ENCODE data around the gene CASS4.

CASS4 gene

GRCh38 chr20:56461576-56461975 is 49.5 kb downstream of the CASS4 start:
- no peak for DNase-seq (ENCODE audit: extremely low read depth, low read depth)
- H3K4me3 ChIP-seq (replicated peaks; ENCODE audit: low read depth, low read length) = no peak overlapping the region
- TF ChIP-seq CTCF (IDR thresholded peaks at IDR 0.05; ENCODE audit: low read depth, low read length, missing control alignments) = no peak

- TF ChIP-seq CTCF (IDR thresholded peaks at IDR 0.05; ENCODE audit: low read depth, low read length, missing control alignments) = no peak
- no peak overlapping the region for H3K4me3 ChIP-seq (replicated peaks; ENCODE audit: low read depth, low read length)
- no peak for DNase-seq (ENCODE audit: extremely low read depth, low read depth)
Observed at GRCh38 chr20:56463428-56463827, 51.4 kb downstream of the CASS4 start.

GRCh38 chr20:56465997-56466396 is 53.9 kb downstream of the CASS4 start:
- no peak overlapping the region for H3K4me3 ChIP-seq (replicated peaks; ENCODE audit: low read depth, low read length)
- TF ChIP-seq CTCF (IDR thresholded peaks at IDR 0.05; ENCODE audit: low read depth, low read length, missing control alignments) = no peak
- DNase-seq (ENCODE audit: extremely low read depth, low read depth) = no peak

GRCh38 chr20:56467968-56468315 is 55.9 kb downstream of the CASS4 start:
- TF ChIP-seq CTCF (IDR thresholded peaks at IDR 0.05; ENCODE audit: low read depth, low read length, missing control alignments) = no peak

GRCh38 chr20:56468316-56469076 is 56.4 kb downstream of the CASS4 start, which contains the start of gene RTF2:
RTF2 (plus strand) TSS chr20:56468627; CDS start chr20:56468698, 71 bp downstream.
- peak; percentile 81 for DNase-seq (ENCODE audit: extremely low read depth, low read depth)
- TF ChIP-seq CTCF (IDR thresholded peaks at IDR 0.05; ENCODE audit: low read depth, low read length, missing control alignments) = no peak

More at GRCh38 chr20:56467968-56468315, 55.9 kb downstream of the CASS4 start:
- peak overlapping the region; percentile 67 for H3K4me3 ChIP-seq (replicated peaks; ENCODE audit: low read depth, low read length)
- no peak for DNase-seq (ENCODE audit: extremely low read depth, low read depth)

GRCh38 chr20:56469077-56469449 is 57.0 kb downstream of the CASS4 start:
- no peak for TF ChIP-seq CTCF (IDR thresholded peaks at IDR 0.05; ENCODE audit: low read depth, low read length, missing control alignments)
- H3K4me3 ChIP-seq (replicated peaks; ENCODE audit: low read depth, low read length) = peak overlapping the region; percentile 67
- DNase-seq (ENCODE audit: extremely low read depth, low read depth) = no peak

More at GRCh38 chr20:56468316-56469076, 56.4 kb downstream of the CASS4 start, which contains the start of gene RTF2:
- H3K4me3 ChIP-seq (replicated peaks; ENCODE audit: low read depth, low read length) = peak within 1 kb of the TSS; percentile 67

All from HFF-Myc (cell line).